A172 (cell line): ENCODE measurements around the gene USP35. TPM values are rescaled to one million over a fixed set of nuclear protein-coding genes. Genes with fewer than 3 reads are reported as not detected.

Source experiments
- DNase-seq: peaks from one replicate; pipeline ENCODE4 v3.0.0-alpha.2; 2015; ENCODE audit warnings: low spot score
- total RNA-seq: library from RNA; depleted of rRNA; stranded (reverse); fragments of >200 nt; shearing (Covaris generic); gene quantifications from 2 replicates; pipeline ENCODE4 v1.2.3, GENCODE V29; 2014

USP35 gene
- total RNA-seq, 1 experiment from 2014 or later = 5.8 TPM

- no peak for DNase-seq
Observed at GRCh38 chr11:78196661-78197091, 8.0 kb downstream of the USP35 start.

GRCh38 chr11:78197816-78198215 lies 9.1 kb downstream of the USP35 start:
- DNase-seq = no peak

- DNase-seq = no peak
Observed at GRCh38 chr11:78199015-78199652, 10.4 kb downstream of the USP35 start.

- no peak for DNase-seq
Observed at GRCh38 chr11:78199653-78200015, 10.9 kb downstream of the USP35 start.

- no peak for DNase-seq
Observed at GRCh38 chr11:78200061-78200460, 11.3 kb downstream of the USP35 start.

GRCh38 chr11:78200553-78200952 lies 11.8 kb downstream of the USP35 start:
- no peak for DNase-seq

GRCh38 chr11:78201096-78201818 lies 12.5 kb downstream of the USP35 start:
- DNase-seq = no peak

GRCh38 chr11:78202733-78203167 lies 14.0 kb downstream of the USP35 start:
- no peak for DNase-seq

GRCh38 chr11:78203184-78203583 lies 14.5 kb downstream of the USP35 start:
- no peak for DNase-seq

GRCh38 chr11:78205256-78205655 lies 16.5 kb downstream of the USP35 start:
- no peak for DNase-seq

GRCh38 chr11:78205691-78206090 lies 17.0 kb downstream of the USP35 start:
- no peak for DNase-seq

GRCh38 chr11:78207532-78208256 lies 19.0 kb downstream of the USP35 start:
- DNase-seq = no peak

- DNase-seq = no peak
Observed at GRCh38 chr11:78208257-78209165, 19.8 kb downstream of the USP35 start.

- DNase-seq = no peak
Observed at GRCh38 chr11:78209478-78209877, 20.8 kb downstream of the USP35 start.

- no peak for DNase-seq
Observed at GRCh38 chr11:78210000-78210608, 21.4 kb downstream of the USP35 start.

- no peak for DNase-seq
Observed at GRCh38 chr11:78211565-78211964, 22.8 kb downstream of the USP35 start.

- DNase-seq = no peak
Observed at GRCh38 chr11:78212586-78213371, 24.1 kb downstream of the USP35 start.

- no peak for DNase-seq
Observed at GRCh38 chr11:78213526-78214330, 25.0 kb downstream of the USP35 start.

- DNase-seq = no peak
Observed at GRCh38 chr11:78214331-78215194, 25.8 kb downstream of the USP35 start.
